Measurements from ENCODE around the gene NR3C2. TPM values are rescaled to one million over a fixed set of nuclear protein-coding genes. Genes with fewer than 3 reads are reported as not detected.

NR3C2 gene
- total and polyA plus RNA-seq, 12 donors = 1.1 to 19.8 (median 11.7) TPM

DNA sequence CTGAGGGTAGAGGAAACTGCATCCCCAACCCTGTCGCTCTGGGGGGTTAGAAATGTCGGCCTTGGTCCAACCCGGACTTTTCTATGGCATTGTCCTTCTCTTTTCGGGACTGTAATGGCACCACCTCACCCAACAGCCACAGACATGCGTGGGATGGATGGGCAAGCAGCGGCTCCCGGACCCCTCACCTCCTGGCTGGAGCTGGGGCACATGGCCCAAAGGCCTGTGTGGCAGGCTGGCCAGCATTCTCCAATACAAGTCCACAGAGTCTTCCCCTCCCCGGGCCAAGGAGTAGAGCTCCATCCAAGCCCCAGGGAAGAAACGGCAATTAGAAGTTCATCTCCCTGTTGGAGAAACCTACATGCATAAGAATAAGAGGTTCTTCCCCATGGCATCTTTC lies 142.9 kb downstream of the NR3C2 start:
- no peak for DNase-seq
- H3K27ac ChIP-seq = no peak overlapping the region
- no peak overlapping the region for H3K4me3 ChIP-seq
- no peaks in the 10 kb centered on the region for H3K4me1 ChIP-seq (replicated peaks in 1 of 2)
- no peaks in the 10 kb centered on the region for H3K27me3 ChIP-seq
- TF ChIP-seq POLR2A (IDR thresholded peaks at IDR 0.05) = no peak
- TF ChIP-seq, protein P1, sequence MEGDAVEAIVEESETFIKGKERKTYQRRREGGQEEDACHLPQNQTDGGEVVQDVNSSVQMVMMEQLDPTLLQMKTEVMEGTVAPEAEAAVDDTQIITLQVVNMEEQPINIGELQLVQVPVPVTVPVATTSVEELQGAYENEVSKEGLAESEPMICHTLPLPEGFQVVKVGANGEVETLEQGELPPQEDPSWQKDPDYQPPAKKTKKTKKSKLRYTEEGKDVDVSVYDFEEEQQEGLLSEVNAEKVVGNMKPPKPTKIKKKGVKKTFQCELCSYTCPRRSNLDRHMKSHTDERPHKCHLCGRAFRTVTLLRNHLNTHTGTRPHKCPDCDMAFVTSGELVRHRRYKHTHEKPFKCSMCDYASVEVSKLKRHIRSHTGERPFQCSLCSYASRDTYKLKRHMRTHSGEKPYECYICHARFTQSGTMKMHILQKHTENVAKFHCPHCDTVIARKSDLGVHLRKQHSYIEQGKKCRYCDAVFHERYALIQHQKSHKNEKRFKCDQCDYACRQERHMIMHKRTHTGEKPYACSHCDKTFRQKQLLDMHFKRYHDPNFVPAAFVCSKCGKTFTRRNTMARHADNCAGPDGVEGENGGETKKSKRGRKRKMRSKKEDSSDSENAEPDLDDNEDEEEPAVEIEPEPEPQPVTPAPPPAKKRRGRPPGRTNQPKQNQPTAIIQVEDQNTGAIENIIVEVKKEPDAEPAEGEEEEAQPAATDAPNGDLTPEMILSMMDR (IDR thresholded peaks at IDR 0.05) = no peak
- intact Hi-C loops (cut with DNase I) = loop anchor here in 1 of 2 donors (10.0 kb wide), 1 partner anchor 145 kb away; the partner anchor contains the start of gene NR3C2
- WGBS, 4 donors = 82 to 95% (median 94%) methylated on average over 9 of the region's 9 CpGs
- no peaks in the 10 kb centered on the region for H3K9me3 ChIP-seq (replicated peaks in 1 of 3)
- H3K36me3 ChIP-seq (replicated peaks in 1 of 2) = no peaks in the 10 kb centered on the region

DNA sequence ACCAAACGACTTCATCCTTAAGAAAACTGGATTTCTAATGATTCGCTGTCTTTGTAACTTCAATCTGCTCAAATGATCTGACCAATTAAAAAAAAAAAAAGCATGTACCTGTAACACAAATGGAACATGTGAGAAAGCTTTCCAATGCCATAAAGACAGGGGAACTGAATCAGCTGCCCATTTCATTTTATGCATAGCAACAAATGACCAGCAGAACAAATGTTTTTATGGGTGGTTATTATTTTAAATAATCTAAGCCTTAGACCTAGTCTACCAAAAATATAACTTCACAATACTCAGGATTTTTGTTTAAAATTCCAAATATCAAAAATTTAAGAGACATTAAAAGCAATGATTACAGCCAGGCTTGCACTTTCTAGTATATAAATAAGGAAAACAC lies 145.7 kb downstream of the NR3C2 start:
- Histone ChIP-seq H3K9me3 (replicated peaks in 1 of 3) (no peaks in the 10 kb centered on the region), H3K27ac (no peak overlapping the region), H3K4me3 (no peak overlapping the region), H3K27me3 (no peaks in the 10 kb centered on the region), H3K36me3 (replicated peaks in 1 of 2) (no peaks in the 10 kb centered on the region), H3K4me1 (replicated peaks in 1 of 2) (peaks cover 0 to 12% of the 10 kb centered on the region in 2 donors)
- intact Hi-C loops (cut with DNase I) = loop anchor here in 1 of 2 donors (10.0 kb wide), 1 partner anchor 148 kb away; the partner anchor contains the start of gene NR3C2
- no peak for DNase-seq
- no peak for TF ChIP-seq POLR2A (IDR thresholded peaks at IDR 0.05)
- TF ChIP-seq, protein P1 (IDR thresholded peaks at IDR 0.05) = no peak
- 85 to 88% (median 87%) methylated on average over 2 of the region's 2 CpGs for WGBS, 4 donors

DNA sequence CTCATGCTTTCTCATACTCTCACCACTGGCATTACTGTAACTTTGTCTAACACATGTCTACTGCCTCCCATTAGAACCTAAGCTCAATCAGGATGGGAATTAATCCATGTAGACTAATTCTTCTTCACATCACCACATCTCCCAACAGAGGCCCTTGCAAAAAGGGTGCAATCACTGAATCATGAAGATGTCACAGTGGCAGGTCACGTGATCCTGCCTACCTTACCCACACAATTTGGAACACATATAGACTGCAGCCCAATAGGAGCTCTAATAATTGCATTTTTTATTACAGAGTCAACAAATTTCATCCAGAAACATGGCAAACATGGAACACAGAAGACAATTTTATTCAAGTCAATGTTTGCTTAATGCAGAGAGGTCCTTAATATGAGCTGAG lies 146.6 kb downstream of the NR3C2 start:
- no peaks in the 10 kb centered on the region for H3K36me3 ChIP-seq (replicated peaks in 1 of 2)

DNA sequence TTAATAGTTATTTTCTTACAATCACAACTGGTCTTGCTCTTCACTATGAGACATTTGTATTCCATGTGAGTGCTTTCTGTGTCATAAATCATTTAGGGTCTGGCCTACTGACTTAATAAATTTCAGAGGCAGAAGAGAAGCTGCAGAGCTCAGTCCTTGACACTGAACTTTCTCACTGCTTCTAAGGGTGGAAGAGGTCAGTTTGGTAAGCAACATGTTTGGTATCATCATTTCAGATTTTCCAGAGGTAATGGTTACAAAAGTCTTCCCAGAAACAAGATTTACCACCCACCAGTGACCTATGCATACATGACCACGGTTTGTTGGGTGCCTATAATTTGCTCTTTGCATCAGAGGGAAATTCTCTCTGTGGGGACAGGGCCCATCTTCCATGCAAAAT lies 148.6 kb downstream of the NR3C2 start:
- H3K36me3 ChIP-seq (replicated peaks in 1 of 2) = no peaks in the 10 kb centered on the region
- no peak for DNase-seq
- intact Hi-C loops (cut with DNase I) = loop anchor here in 1 of 2 donors (10.0 kb wide), 1 partner anchor 151 kb away; the partner anchor contains the start of gene NR3C2
- no peaks in the 10 kb centered on the region for H3K27me3 ChIP-seq
- no peak overlapping the region for H3K27ac ChIP-seq
- peaks cover 0 to 12% of the 10 kb centered on the region in 2 donors for H3K4me1 ChIP-seq (replicated peaks in 1 of 2)
- no peak overlapping the region for H3K4me3 ChIP-seq
- 69 to 93% (median 86%) methylated on average over 1 of the region's 1 CpG for WGBS, 4 donors
- no peaks in the 10 kb centered on the region for H3K9me3 ChIP-seq (replicated peaks in 1 of 3)
- TF ChIP-seq POLR2A (IDR thresholded peaks at IDR 0.05) = no peak
- TF ChIP-seq, protein P1 (IDR thresholded peaks at IDR 0.05) = no peak

More for the DNA sequence above, 146.6 kb downstream of the NR3C2 start:
- H3K27me3 ChIP-seq = no peaks in the 10 kb centered on the region
- H3K9me3 ChIP-seq (replicated peaks in 1 of 3) = no peaks in the 10 kb centered on the region
- DNase-seq = no peak
- H3K27ac ChIP-seq = no peak overlapping the region
- no peak overlapping the region for H3K4me3 ChIP-seq
- 94 to 100% (median 97%) methylated on average over 1 of the region's 1 CpG for WGBS, 4 donors
- peaks cover 0 to 12% of the 10 kb centered on the region in 2 donors for H3K4me1 ChIP-seq (replicated peaks in 1 of 2)
- TF ChIP-seq, protein P1 (IDR thresholded peaks at IDR 0.05) = no peak
- no peak for TF ChIP-seq POLR2A (IDR thresholded peaks at IDR 0.05)
- intact Hi-C loops (cut with DNase I) = loop anchor here in 1 of 2 donors (10.0 kb wide), 1 partner anchor 149 kb away; the partner anchor contains the start of gene NR3C2

Data from adrenal gland (tissue), 12 donors.